HL-60 (cell line): Measurements from ENCODE around the gene TNP2.

Experiments
- DNase-seq, 2 experiments: peaks; one replicate each; pipeline ENCODE4 v3.0.0-alpha.2; 2010 to 2020; ENCODE audit warnings: low read depth in 1 of 2, low spot score in 1 of 2
- H3K27ac ChIP-seq: fragments of 250-450 bp; sonication (Bioruptor Pico); replicated peaks from 2 replicates; pipeline ENCODE4 v1.5.1; 2020; ENCODE audit warnings: mild to moderate bottlenecking, moderate library complexity
- H3K27me3 ChIP-seq: fragments of 250-450 bp; sonication (Bioruptor Pico); 2 replicates; pipeline ENCODE4 v1.5.1; 2021; ENCODE audit warnings: mild to moderate bottlenecking, moderate library complexity; ENCODE audit not compliant: insufficient read depth, poor library complexity, severe bottlenecking
- H3K4me3 ChIP-seq: replicated peaks from 2 replicates; pipeline ENCODE4 v1.5.1; 2011; ENCODE audit warnings: mild to moderate bottlenecking, control low read depth, low read length; ENCODE audit not compliant: insufficient read depth
- GABPA ChIP-seq: IDR thresholded peaks from 2 replicates; pipeline ENCODE4 v1.6.1; 2012; ENCODE audit warnings: low read depth
- POLR2AphosphoS5 ChIP-seq: IDR thresholded peaks from 2 replicates; pipeline ENCODE4 v1.6.1; 2012; ENCODE audit warnings: low read depth
- SPI1 ChIP-seq: IDR thresholded peaks from 2 replicates; pipeline ENCODE4 v1.6.1; 2012; ENCODE audit warnings: low read depth, mild to moderate bottlenecking, borderline replicate concordance
- long read RNA-seq: library from polyadenylated mRNA; unstranded; transcript quantifications from one replicate; pipeline ENCODE4 v2.0.0, GENCODE V29; 2020
- TF ChIP-seq, protein P1 (sequence below): IDR thresholded peaks from one replicate; pipeline ENCODE4 v1.5.1; 2011; ENCODE audit warnings: low read length, control low read depth, inconsistent platforms; ENCODE audit not compliant: insufficient read depth
- TF ChIP-seq, protein P2 (sequence below): IDR thresholded peaks from 2 replicates; pipeline ENCODE4 v1.6.1; 2012; ENCODE audit warnings: low read depth; ENCODE audit not compliant: insufficient replicate concordance

Gene TNP2
- long read RNA-seq, result 0 reads

DNA sequence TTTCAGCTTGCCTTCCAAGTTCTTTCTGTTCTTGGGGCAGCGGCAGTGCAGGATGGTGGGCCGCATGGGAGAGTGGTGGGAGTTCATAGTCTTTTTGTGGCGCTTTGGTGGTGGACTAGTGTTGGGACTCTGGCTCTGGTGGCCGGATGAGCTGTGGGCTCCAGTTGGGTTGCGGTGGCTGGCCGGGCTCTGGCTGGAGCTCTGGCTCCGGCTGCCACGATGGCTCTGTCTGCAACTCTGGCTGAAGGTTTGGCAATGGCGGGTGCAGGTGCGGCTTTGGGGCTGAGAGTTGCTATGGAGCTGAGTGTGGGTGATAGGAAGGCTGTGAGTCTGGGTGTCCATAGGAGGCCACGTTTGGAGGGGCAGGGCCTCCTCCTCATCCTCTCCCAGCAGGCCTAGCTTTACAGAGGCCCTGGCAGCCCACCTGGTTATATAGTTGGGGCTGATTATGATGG, at the start of gene TNP2:
Gene TNP2, minus strand, starts transcription at position 405 of the 455 bp plus-strand sequence. Its CDS starts 63 bp downstream, at position 342.
- Histone ChIP-seq H3K27ac (no peak within 1 kb of the TSS), H3K27me3 (no peaks in the 10 kb centered on the region), H3K4me3 (no peak within 1 kb of the TSS)
- DNase-seq, result no peak
- TF ChIP-seq SPI1, result no peak
- TF ChIP-seq, protein P1, sequence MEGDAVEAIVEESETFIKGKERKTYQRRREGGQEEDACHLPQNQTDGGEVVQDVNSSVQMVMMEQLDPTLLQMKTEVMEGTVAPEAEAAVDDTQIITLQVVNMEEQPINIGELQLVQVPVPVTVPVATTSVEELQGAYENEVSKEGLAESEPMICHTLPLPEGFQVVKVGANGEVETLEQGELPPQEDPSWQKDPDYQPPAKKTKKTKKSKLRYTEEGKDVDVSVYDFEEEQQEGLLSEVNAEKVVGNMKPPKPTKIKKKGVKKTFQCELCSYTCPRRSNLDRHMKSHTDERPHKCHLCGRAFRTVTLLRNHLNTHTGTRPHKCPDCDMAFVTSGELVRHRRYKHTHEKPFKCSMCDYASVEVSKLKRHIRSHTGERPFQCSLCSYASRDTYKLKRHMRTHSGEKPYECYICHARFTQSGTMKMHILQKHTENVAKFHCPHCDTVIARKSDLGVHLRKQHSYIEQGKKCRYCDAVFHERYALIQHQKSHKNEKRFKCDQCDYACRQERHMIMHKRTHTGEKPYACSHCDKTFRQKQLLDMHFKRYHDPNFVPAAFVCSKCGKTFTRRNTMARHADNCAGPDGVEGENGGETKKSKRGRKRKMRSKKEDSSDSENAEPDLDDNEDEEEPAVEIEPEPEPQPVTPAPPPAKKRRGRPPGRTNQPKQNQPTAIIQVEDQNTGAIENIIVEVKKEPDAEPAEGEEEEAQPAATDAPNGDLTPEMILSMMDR, result no peak
- no peak for TF ChIP-seq GABPA

GRCh38 chr16:11318817-11319216, 49.7 kb upstream of the TNP2 start:
- Histone ChIP-seq H3K4me3 (no peak overlapping the region), H3K27ac (no peak overlapping the region), H3K27me3 (no peaks in the 10 kb centered on the region)
- no peak for DNase-seq
- TF ChIP-seq POLR2AphosphoS5 (no peak), SPI1 (no peak), GABPA (no peak)
- TF ChIP-seq, protein P1, result no peak
- TF ChIP-seq, protein P2, sequence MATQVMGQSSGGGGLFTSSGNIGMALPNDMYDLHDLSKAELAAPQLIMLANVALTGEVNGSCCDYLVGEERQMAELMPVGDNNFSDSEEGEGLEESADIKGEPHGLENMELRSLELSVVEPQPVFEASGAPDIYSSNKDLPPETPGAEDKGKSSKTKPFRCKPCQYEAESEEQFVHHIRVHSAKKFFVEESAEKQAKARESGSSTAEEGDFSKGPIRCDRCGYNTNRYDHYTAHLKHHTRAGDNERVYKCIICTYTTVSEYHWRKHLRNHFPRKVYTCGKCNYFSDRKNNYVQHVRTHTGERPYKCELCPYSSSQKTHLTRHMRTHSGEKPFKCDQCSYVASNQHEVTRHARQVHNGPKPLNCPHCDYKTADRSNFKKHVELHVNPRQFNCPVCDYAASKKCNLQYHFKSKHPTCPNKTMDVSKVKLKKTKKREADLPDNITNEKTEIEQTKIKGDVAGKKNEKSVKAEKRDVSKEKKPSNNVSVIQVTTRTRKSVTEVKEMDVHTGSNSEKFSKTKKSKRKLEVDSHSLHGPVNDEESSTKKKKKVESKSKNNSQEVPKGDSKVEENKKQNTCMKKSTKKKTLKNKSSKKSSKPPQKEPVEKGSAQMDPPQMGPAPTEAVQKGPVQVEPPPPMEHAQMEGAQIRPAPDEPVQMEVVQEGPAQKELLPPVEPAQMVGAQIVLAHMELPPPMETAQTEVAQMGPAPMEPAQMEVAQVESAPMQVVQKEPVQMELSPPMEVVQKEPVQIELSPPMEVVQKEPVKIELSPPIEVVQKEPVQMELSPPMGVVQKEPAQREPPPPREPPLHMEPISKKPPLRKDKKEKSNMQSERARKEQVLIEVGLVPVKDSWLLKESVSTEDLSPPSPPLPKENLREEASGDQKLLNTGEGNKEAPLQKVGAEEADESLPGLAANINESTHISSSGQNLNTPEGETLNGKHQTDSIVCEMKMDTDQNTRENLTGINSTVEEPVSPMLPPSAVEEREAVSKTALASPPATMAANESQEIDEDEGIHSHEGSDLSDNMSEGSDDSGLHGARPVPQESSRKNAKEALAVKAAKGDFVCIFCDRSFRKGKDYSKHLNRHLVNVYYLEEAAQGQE, result no peak

DNA sequence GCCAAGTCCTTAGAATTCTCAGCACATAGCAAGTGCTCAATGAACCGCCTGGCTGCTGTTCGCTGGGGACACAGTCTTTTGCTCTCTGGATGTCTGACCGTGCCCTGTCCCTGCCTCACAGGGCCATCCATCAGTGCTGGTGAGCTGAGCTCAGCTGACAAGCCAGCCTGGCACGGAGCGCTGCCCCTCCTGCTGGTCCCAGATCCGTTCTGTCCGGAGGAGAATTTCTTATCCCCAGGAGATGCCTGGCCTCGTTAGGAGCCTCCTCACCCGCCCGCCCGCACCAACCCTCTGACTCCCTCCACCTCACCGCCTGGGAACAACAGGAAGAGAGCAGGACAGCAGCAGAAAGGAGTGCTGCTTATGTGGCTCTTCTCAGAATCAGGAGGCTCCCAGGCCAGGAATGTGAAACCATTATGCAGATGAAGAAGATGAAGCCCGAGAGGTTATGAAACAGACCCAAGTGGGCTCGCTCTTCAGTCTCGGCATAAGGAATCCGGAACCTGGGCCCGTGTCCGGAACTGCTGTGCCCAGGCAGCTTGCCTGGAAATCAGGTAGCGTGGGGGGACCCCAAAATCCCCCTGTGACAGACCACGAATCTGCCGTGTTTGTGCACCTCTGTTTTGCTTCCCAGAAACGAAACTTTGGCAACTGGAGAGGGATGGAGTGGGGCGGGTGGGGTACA, 47.3 kb upstream of the TNP2 start:
- no peaks in the 10 kb centered on the region for H3K27me3 ChIP-seq
- no peak overlapping the region for H3K27ac ChIP-seq
- no peak for DNase-seq
- H3K4me3 ChIP-seq, result no peak overlapping the region
- TF ChIP-seq GABPA (no peak), POLR2AphosphoS5 (no peak), SPI1 (no peak)
- TF ChIP-seq, protein P1, result no peak
- TF ChIP-seq, protein P2, result no peak

DNA sequence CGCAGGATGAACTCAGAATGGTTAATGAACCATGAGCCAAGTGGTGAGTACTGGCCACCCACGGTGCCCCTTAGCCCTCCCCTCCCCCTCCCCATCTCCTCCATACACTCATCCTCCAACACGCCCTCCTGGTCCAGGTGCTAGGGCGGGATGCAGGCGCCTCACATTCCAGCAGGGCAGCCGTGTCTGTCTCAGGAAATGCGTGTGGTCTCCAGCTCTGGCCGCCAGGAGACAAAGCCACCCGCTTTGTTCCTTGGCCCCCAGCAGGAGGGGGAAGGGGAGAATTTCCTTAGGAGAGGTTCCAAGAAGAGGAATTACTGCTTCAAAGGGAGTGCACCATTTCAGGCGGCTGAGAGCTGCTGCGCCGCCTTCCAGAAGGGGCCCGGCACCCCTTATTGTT, 46.4 kb upstream of the TNP2 start:
- no peaks in the 10 kb centered on the region for H3K27me3 ChIP-seq
- no peak for TF ChIP-seq GABPA
- TF ChIP-seq, protein P1, result no peak
- TF ChIP-seq, protein P2, result no peak
- no peak for TF ChIP-seq SPI1
- TF ChIP-seq POLR2AphosphoS5, result no peak
- DNase-seq, result no peak
- no peak overlapping the region for H3K27ac ChIP-seq
- no peak overlapping the region for H3K4me3 ChIP-seq
